Trophoblast cell (in vitro differentiated cells and primary cell): ENCODE results near the gene SRCIN1.

Experiments
- DNase-seq, 2 donors: peaks; one replicate each; pipeline ENCODE4 v3.0.0-alpha.2; 2016
- H2AFZ ChIP-seq: 2 replicates; pipeline ENCODE4 v1.6.1; 2013; ENCODE audit warnings: low read length, moderate library complexity, mild to moderate bottlenecking; ENCODE audit not compliant: insufficient read depth, poor library complexity
- H2AK5ac ChIP-seq: 2 replicates; pipeline ENCODE4 v1.6.1; 2013; ENCODE audit warnings: mild to moderate bottlenecking, low read length
- H2BK120ac ChIP-seq: 2 replicates; pipeline ENCODE4 v1.6.1; 2013; ENCODE audit warnings: low read length, mild to moderate bottlenecking, moderate library complexity; ENCODE audit not compliant: insufficient read depth, poor library complexity
- H2BK12ac ChIP-seq: 2 replicates; pipeline ENCODE4 v1.6.1; 2013; ENCODE audit warnings: mild to moderate bottlenecking, low read length, moderate library complexity
- H2BK5ac ChIP-seq: 2 replicates; pipeline ENCODE4 v1.6.1; 2013; ENCODE audit warnings: low read length, low read depth, moderate library complexity, mild to moderate bottlenecking; ENCODE audit not compliant: poor library complexity
- H3K14ac ChIP-seq: 2 replicates; pipeline ENCODE4 v1.6.1; 2013; ENCODE audit warnings: mild to moderate bottlenecking, low read length
- H3K18ac ChIP-seq: 2 replicates; pipeline ENCODE4 v1.6.1; 2013; ENCODE audit warnings: mild to moderate bottlenecking, low read length
- H3K23ac ChIP-seq: 2 replicates; pipeline ENCODE4 v1.6.1; 2013; ENCODE audit warnings: low read length
- H3K27ac ChIP-seq: 2 replicates; pipeline ENCODE4 v1.5.1; 2013; ENCODE audit warnings: low read depth, mild to moderate bottlenecking, inconsistent platforms, low read length, moderate library complexity
- H3K27me3 ChIP-seq: 2 replicates; pipeline ENCODE4 v1.6.1; 2013; ENCODE audit warnings: inconsistent platforms, mild to moderate bottlenecking, low read length, moderate library complexity; ENCODE audit not compliant: insufficient read depth
- H3K36me3 ChIP-seq, 2 experiments: 1 replicate in 1 of 2; 2 replicates in 1 of 2; pipeline ENCODE4 v1.6.1; 2013; ENCODE audit warnings: low read length in 2 of 2, mild to moderate bottlenecking in 2 of 2, moderate library complexity in 1 of 2; ENCODE audit not compliant: insufficient read depth in 2 of 2, control insufficient read depth in 1 of 2
- H3K4ac ChIP-seq: 2 replicates; pipeline ENCODE4 v1.6.1; 2013; ENCODE audit warnings: low read depth, mild to moderate bottlenecking, low read length, moderate library complexity
- H3K4me1 ChIP-seq, 2 experiments: 1 replicate in 1 of 2; 2 replicates in 1 of 2; pipeline ENCODE4 v1.6.1; 2013; ENCODE audit warnings: low read length in 2 of 2, mild to moderate bottlenecking in 2 of 2, moderate library complexity in 1 of 2; ENCODE audit not compliant: insufficient read depth in 2 of 2, control insufficient read depth in 1 of 2
- H3K4me2 ChIP-seq: 2 replicates; pipeline ENCODE4 v1.6.1; 2013; ENCODE audit warnings: inconsistent platforms, mild to moderate bottlenecking, low read length, moderate library complexity
- H3K4me3 ChIP-seq: 2 replicates; pipeline ENCODE4 v1.5.1; 2013; ENCODE audit warnings: mild to moderate bottlenecking, low read depth, low read length, inconsistent platforms
- H3K79me1 ChIP-seq: one replicate; pipeline ENCODE4 v1.6.1; 2013; ENCODE audit warnings: low read length
- H3K79me2 ChIP-seq: 2 replicates; pipeline ENCODE4 v1.6.1; 2013; ENCODE audit warnings: low read length, mild to moderate bottlenecking; ENCODE audit not compliant: control insufficient read depth, insufficient read depth, poor library complexity
- H3K9ac ChIP-seq: 2 replicates; pipeline ENCODE4 v1.6.1; 2013; ENCODE audit warnings: mild to moderate bottlenecking, low read length
- H3K9me3 ChIP-seq: 2 replicates; pipeline ENCODE4 v1.6.1; 2013; ENCODE audit warnings: low read depth, mild to moderate bottlenecking, control low read depth, inconsistent platforms, low read length; ENCODE audit not compliant: insufficient read depth
- H4K12ac ChIP-seq: 2 replicates; pipeline ENCODE4 v1.6.1; 2013; ENCODE audit warnings: low read depth, mild to moderate bottlenecking, low read length, moderate library complexity
- H4K8ac ChIP-seq: 2 replicates; pipeline ENCODE4 v1.6.1; 2013; ENCODE audit warnings: low read depth, mild to moderate bottlenecking, low read length, moderate library complexity
- H4K91ac ChIP-seq: one replicate; pipeline ENCODE4 v1.6.1; 2013; ENCODE audit warnings: low read depth, mild to moderate bottlenecking, low read length, moderate library complexity
- WGBS: extraction: QIAGEN DNeasy Blood & Tissue Kit; methylation state at CpG from one replicate; pipeline ENCODE4 v1.1.7; 2013; ENCODE audit warnings: missing lambda C conversion rate; ENCODE audit not compliant: insufficient read length, insufficient coverage; ENCODE audit errors: extremely low coverage; 5-methylcytosine and 5-hydroxymethylcytosine counted together

Gene SRCIN1

GRCh38 chr17:38596651-38597050 is 9.1 kb downstream of the SRCIN1 start:
- DNase-seq, result no peak
- H3K23ac ChIP-seq, result no peak overlapping the region
- no peaks in the 10 kb centered on the region for H3K27me3 ChIP-seq
- H3K79me2 ChIP-seq, result no peaks in the 10 kb centered on the region
- H3K4me1 ChIP-seq, result peaks cover 8 to 13% of the 10 kb centered on the region in 2 experiments
- H3K18ac ChIP-seq, result no peak overlapping the region
- no peak overlapping the region for H2BK12ac ChIP-seq
- H2BK120ac ChIP-seq, result no peak overlapping the region
- H3K4ac ChIP-seq, result no peak overlapping the region
- no peak overlapping the region for H4K91ac ChIP-seq
- H4K12ac ChIP-seq, result no peak overlapping the region
- H3K9me3 ChIP-seq, result no peaks in the 10 kb centered on the region
- no peaks in the 10 kb centered on the region for H3K36me3 ChIP-seq
- H3K4me2 ChIP-seq, result no peak overlapping the region
- H3K14ac ChIP-seq, result no peak overlapping the region
- no peak overlapping the region for H3K4me3 ChIP-seq
- H3K9ac ChIP-seq, result no peak overlapping the region
- no peak overlapping the region for H2BK5ac ChIP-seq
- H3K79me1 ChIP-seq, result no peaks in the 10 kb centered on the region
- H2AK5ac ChIP-seq, result no peak overlapping the region
- no peak overlapping the region for H4K8ac ChIP-seq
- no peak overlapping the region for H2AFZ ChIP-seq
- H3K27ac ChIP-seq, result no peak overlapping the region
- no CpG with 5 or more reads among the region's 2 CpGs for WGBS

- H3K23ac ChIP-seq, result no peak overlapping the region
- WGBS, result no CpG with 5 or more reads among the region's 9 CpGs
- H4K12ac ChIP-seq, result no peak overlapping the region
- H3K27ac ChIP-seq, result no peak overlapping the region
- H3K4me3 ChIP-seq, result no peak overlapping the region
- no peak overlapping the region for H2AK5ac ChIP-seq
- no peak overlapping the region for H4K91ac ChIP-seq
- H3K36me3 ChIP-seq, result no peaks in the 10 kb centered on the region
- H3K18ac ChIP-seq, result no peak overlapping the region
- H4K8ac ChIP-seq, result no peak overlapping the region
- no peak overlapping the region for H3K14ac ChIP-seq
- H3K4ac ChIP-seq, result no peak overlapping the region
- H3K9me3 ChIP-seq, result no peaks in the 10 kb centered on the region
- no peak overlapping the region for H3K9ac ChIP-seq
- H2BK5ac ChIP-seq, result no peak overlapping the region
- no peak overlapping the region for H2BK120ac ChIP-seq
- no peaks in the 10 kb centered on the region for H3K79me1 ChIP-seq
- DNase-seq, result no peak
- no peak overlapping the region for H2AFZ ChIP-seq
- no peaks in the 10 kb centered on the region for H3K27me3 ChIP-seq
- H3K79me2 ChIP-seq, result no peaks in the 10 kb centered on the region
- H2BK12ac ChIP-seq, result no peak overlapping the region
- H3K4me2 ChIP-seq, result no peak overlapping the region
- H3K4me1 ChIP-seq, result peaks cover 10 to 14% of the 10 kb centered on the region in 2 experiments
These were observed 9.9 kb downstream of the SRCIN1 start for GRCh38 chr17:38595892-38596291.

GRCh38 chr17:38594152-38594551 is 11.6 kb downstream of the SRCIN1 start:
- Histone ChIP-seq H4K12ac (no peak overlapping the region), H3K36me3 (no peaks in the 10 kb centered on the region), H3K4me2 (no peak overlapping the region), H2BK5ac (no peak overlapping the region), H3K4me1 (peaks cover 12% of the 10 kb centered on the region in 2 experiments), H3K14ac (no peak overlapping the region), H4K91ac (no peak overlapping the region), H2BK12ac (no peak overlapping the region), H4K8ac (no peak overlapping the region), H3K18ac (no peak overlapping the region), H3K79me2 (no peaks in the 10 kb centered on the region), H3K79me1 (no peaks in the 10 kb centered on the region), H2BK120ac (no peak overlapping the region), H2AFZ (no peak overlapping the region), H3K4me3 (no peak overlapping the region), H3K23ac (no peak overlapping the region), H3K27ac (no peak overlapping the region), H3K27me3 (no peaks in the 10 kb centered on the region), H3K4ac (no peak overlapping the region), H2AK5ac (no peak overlapping the region), H3K9me3 (no peaks in the 10 kb centered on the region), H3K9ac (no peak overlapping the region)
- WGBS, result no CpG with 5 or more reads among the region's 13 CpGs
- no peak for DNase-seq

- no peak overlapping the region for H2BK12ac ChIP-seq
- no peak overlapping the region for H3K14ac ChIP-seq
- no peaks in the 10 kb centered on the region for H3K36me3 ChIP-seq
- no peak overlapping the region for H3K9ac ChIP-seq
- no peaks in the 10 kb centered on the region for H3K9me3 ChIP-seq
- no peak overlapping the region for H2AFZ ChIP-seq
- H3K79me1 ChIP-seq, result no peaks in the 10 kb centered on the region
- H3K23ac ChIP-seq, result no peak overlapping the region
- no peak overlapping the region for H2BK120ac ChIP-seq
- H3K27ac ChIP-seq, result no peak overlapping the region
- no peak overlapping the region for H3K4ac ChIP-seq
- H3K79me2 ChIP-seq, result no peaks in the 10 kb centered on the region
- H4K12ac ChIP-seq, result no peak overlapping the region
- H3K4me1 ChIP-seq, result peaks cover 11 to 12% of the 10 kb centered on the region in 2 experiments
- DNase-seq, result no peak
- no peak overlapping the region for H4K8ac ChIP-seq
- no peak overlapping the region for H4K91ac ChIP-seq
- H3K4me3 ChIP-seq, result no peak overlapping the region
- H2AK5ac ChIP-seq, result no peak overlapping the region
- H3K27me3 ChIP-seq, result no peaks in the 10 kb centered on the region
- no peak overlapping the region for H2BK5ac ChIP-seq
- H3K18ac ChIP-seq, result no peak overlapping the region
- H3K4me2 ChIP-seq, result no peak overlapping the region
These were observed 13.3 kb downstream of the SRCIN1 start for GRCh38 chr17:38592487-38592886.
